RWPE1 (cell line): ENCODE measurements around the gene HGFAC.

Experiments used
- CTCF ChIA-PET: fragments of 350-600 bp; sonication (Branson Sonifier 250); formaldehyde crosslinking; extraction: SDS; loops from one replicate; lab custom pipeline; 2021; lab: Yijun Ruan, JAX
- POLR2A ChIA-PET: fragments of 400-600 bp; formaldehyde crosslinking; extraction: SDS; loops from one replicate; lab custom pipeline; 2020; ENCODE audit warnings: antibody characterized with exemption; ENCODE audit not compliant: low non-redundant PET; lab: Yijun Ruan, JAX
- DNase-seq: peaks from one replicate; pipeline ENCODE4 v3.0.0; 2012; ENCODE audit warnings: low spot score
- H3K27ac ChIP-seq: fragments of 450-650 bp; 2 replicates; pipeline ENCODE4 v1.5.1; 2017
- CTCF ChIP-seq: fragments of 450-650 bp; conservative IDR thresholded peaks from 2 replicates; pipeline ENCODE4 v1.5.1; 2017; ENCODE audit warnings: low read depth, mild to moderate bottlenecking

Gene HGFAC

DNA sequence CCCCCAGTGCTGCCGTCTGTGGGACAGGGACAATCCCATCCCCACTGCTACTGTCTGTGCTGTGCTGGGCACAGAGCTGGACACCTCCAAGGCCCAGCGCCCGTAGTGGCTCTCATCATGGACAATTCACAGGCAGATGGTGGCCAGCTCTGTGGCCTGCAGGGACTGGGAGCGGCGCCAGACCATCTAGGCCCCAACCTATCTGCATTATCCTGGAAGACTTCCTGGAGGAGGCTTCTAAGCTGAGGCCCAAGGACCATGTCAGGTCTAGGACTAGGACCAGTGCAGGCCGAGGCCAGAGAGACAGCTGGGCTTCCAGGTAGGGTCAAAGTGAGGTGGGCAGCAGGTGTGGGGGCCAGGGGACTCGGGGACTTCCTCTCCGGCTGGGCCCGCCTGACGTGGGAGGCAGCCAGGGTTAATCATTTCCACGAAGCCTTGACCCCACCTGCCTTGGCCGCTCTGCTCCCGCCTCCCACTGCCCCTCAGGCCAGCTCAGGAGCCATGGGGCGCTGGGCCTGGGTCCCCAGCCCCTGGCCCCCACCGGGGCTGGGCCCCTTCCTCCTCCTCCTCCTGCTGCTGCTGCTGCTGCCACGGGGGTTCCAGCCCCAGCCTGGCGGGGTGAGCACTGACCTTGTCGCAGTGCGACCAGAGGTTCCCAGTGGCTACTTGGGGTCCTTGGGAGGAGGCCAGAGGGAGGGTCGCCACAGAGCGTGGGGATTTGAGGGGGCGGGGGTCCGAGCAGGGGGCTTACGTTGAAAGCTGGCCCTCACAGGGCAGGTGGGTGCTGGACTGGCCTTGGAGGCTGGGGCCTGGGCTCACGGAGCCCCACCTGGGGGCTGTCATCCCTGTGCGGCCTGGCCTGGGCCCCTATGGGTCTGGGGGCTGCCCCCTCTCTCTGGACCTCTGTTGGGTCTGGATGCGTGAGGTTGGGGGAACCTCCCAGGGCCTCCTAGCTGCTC is at the start of gene HGFAC:
Gene HGFAC (plus strand): TSS at position 468 of the 959 bp plus-strand sequence. CDS start 34 bp downstream, at position 502.
- POLR2A ChIA-PET = interaction anchor here (0.5 kb wide), 1 partner anchor 148 kb away, joined by 8 read pairs; no protein-coding TSS in a partner anchor
- no peak for DNase-seq
- CTCF ChIA-PET = interaction anchor here (0.5 to 1.0 kb wide), 4 partner anchors 25 to 247 kb away, joined by 3 to 10 read pairs (median 4); no protein-coding TSS in a partner anchor
- H3K27ac ChIP-seq = peak within 1 kb of the TSS; percentile 92
- no peak for TF ChIP-seq CTCF

- POLR2A ChIA-PET = interaction anchor here (0.7 kb wide), 1 partner anchor 26 kb away, joined by 3 read pairs; no protein-coding TSS in a partner anchor
- DNase-seq = no peak
- CTCF ChIA-PET = no interaction called here
- no peak for TF ChIP-seq CTCF
- no peak overlapping the region for H3K27ac ChIP-seq
These were observed 49.4 kb upstream of the HGFAC start for GRCh38 chr4:3392321-3392720.

GRCh38 chr4:3393171-3393570 is 48.6 kb upstream of the HGFAC start:
- no peak for DNase-seq
- H3K27ac ChIP-seq = no peak overlapping the region
- TF ChIP-seq CTCF = no peak
- ChIA-PET POLR2A (no interaction called here), CTCF (no interaction called here)

- no peak for TF ChIP-seq CTCF
- DNase-seq = no peak
- ChIA-PET POLR2A (no interaction called here), CTCF (no interaction called here)
- no peak overlapping the region for H3K27ac ChIP-seq
These were observed 45.2 kb upstream of the HGFAC start for GRCh38 chr4:3396600-3396999.

DNA sequence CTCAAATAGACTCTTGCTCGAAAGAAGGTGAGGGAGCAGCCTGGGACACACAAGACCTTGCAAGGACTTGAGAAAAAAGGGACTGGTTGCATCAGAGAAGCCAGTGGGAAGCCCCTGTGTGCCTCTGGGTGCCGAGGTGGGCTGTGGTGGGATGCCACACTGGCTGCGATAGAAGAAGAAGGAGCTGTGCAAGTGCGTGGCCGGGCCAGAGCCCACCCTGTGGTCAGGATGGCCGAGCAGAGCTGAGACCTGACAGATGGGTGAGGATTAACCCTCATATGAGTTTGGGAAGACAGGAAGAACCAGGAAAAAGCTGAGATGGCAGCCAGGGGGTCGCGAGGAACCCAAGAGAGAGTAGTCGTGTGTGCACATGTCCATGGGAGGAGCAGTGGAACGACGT is 44.6 kb upstream of the HGFAC start:
- no peak for TF ChIP-seq CTCF
- ChIA-PET CTCF (no interaction called here), POLR2A (no interaction called here)
- H3K27ac ChIP-seq = no peak overlapping the region
- no peak for DNase-seq

GRCh38 chr4:3399277-3400194 is 42.2 kb upstream of the HGFAC start:
- CTCF ChIA-PET = no interaction called here
- DNase-seq = no peak

More at GRCh38 chr4:3399277-3400194, 42.2 kb upstream of the HGFAC start:
- no peak for TF ChIP-seq CTCF
- POLR2A ChIA-PET = no interaction called here
- H3K27ac ChIP-seq = no peak overlapping the region
